ENCODE data around the gene GRIN2A.

- TF ChIP-seq CTCF (conservative IDR thresholded peaks at IDR 0.05; ENCODE audit: low read length) (no peak), EZH2phosphoT487 (IDR thresholded peaks at IDR 0.05; ENCODE audit: borderline replicate concordance, low read depth, low read length) (no peak)
These were observed 111.6 kb downstream of the GRIN2A start for GRCh38 chr16:10070591-10070990.

Data from OCI-LY7 (cell line).